ENCODE results near the gene ALKBH1. TPM values are rescaled to one million over a fixed set of nuclear protein-coding genes. Genes with fewer than 3 reads are reported as not detected.

Gene ALKBH1
- total RNA-seq, 1 experiment from 2014 or later = 17.1 TPM

- Mint-ChIP-seq H3K27me3 (ENCODE audit: insufficient read depth, unreplicated experiment) (no peaks in the 10 kb centered on the region), H3K36me3 (ENCODE audit: insufficient read depth, unreplicated experiment) (no peaks in the 10 kb centered on the region), H3K27ac (ENCODE audit: unreplicated experiment) (peak overlapping the region; percentile 16), H3K9me3 (ENCODE audit: unreplicated experiment) (no peaks in the 10 kb centered on the region), H3K4me1 (ENCODE audit: low read depth, unreplicated experiment) (peaks cover 25% of the 10 kb centered on the region), H3K4me3 (ENCODE audit: unreplicated experiment) (no peak overlapping the region)
- H3K9me3 ChIP-seq = peaks cover 17% of the 10 kb centered on the region
- intact Hi-C loops (cut with micrococcal nuclease; ENCODE audit: unreplicated experiment) = no loop called here
- POLR2A ChIA-PET = no interaction called here
- H3K4me3 ChIP-seq (ENCODE audit: low read depth, low read length) = no peak overlapping the region
- CTCF ChIA-PET = no interaction called here
- no peak for TF ChIP-seq CTCF (IDR thresholded peaks at IDR 0.05; ENCODE audit: insufficient read depth in 1 of 2, low read depth in 1 of 2, low read length in 1 of 2, severe bottlenecking in 1 of 2, unreplicated experiment in 1 of 2)
- no TSS peak for BruUV-seq (replicated peaks)
- no peaks in the 10 kb centered on the region for H3K36me3 ChIP-seq (ENCODE audit: control insufficient read depth, insufficient read depth, low read length)
- no peaks in the 10 kb centered on the region for H3K27me3 ChIP-seq (replicated peaks; ENCODE audit: control insufficient read depth, insufficient read depth, low read length)
- H3K4me1 ChIP-seq = peaks cover 28% of the 10 kb centered on the region
- peak; percentile 32 to 52 for DNase-seq
Measured at GRCh38 chr14:77645520-77646230, 62.1 kb downstream of the ALKBH1 start.

GRCh38 chr14:77642407-77642806 is 65.4 kb downstream of the ALKBH1 start:
- ChIA-PET POLR2A (no interaction called here), CTCF (no interaction called here)
- Mint-ChIP-seq H3K36me3 (ENCODE audit: insufficient read depth, unreplicated experiment) (no peaks in the 10 kb centered on the region), H3K9me3 (ENCODE audit: unreplicated experiment) (no peaks in the 10 kb centered on the region), H3K27ac (ENCODE audit: unreplicated experiment) (no peak overlapping the region), H3K27me3 (ENCODE audit: insufficient read depth, unreplicated experiment) (no peaks in the 10 kb centered on the region), H3K4me1 (ENCODE audit: low read depth, unreplicated experiment) (peaks cover 7% of the 10 kb centered on the region), H3K4me3 (ENCODE audit: unreplicated experiment) (no peak overlapping the region)
- BruUV-seq (replicated peaks) = no TSS peak
- Histone ChIP-seq H3K36me3 (ENCODE audit: control insufficient read depth, insufficient read depth, low read length) (no peaks in the 10 kb centered on the region), H3K9me3 (peaks cover 14% of the 10 kb centered on the region), H3K4me3 (ENCODE audit: low read depth, low read length) (no peak overlapping the region), H3K27me3 (replicated peaks; ENCODE audit: control insufficient read depth, insufficient read depth, low read length) (no peaks in the 10 kb centered on the region), H3K4me1 (peaks cover 26% of the 10 kb centered on the region)
- TF ChIP-seq CTCF (IDR thresholded peaks at IDR 0.05; ENCODE audit: insufficient read depth in 1 of 2, low read depth in 1 of 2, low read length in 1 of 2, severe bottlenecking in 1 of 2, unreplicated experiment in 1 of 2) = no peak
- intact Hi-C loops (cut with micrococcal nuclease; ENCODE audit: unreplicated experiment) = no loop called here
- no peak for DNase-seq

- intact Hi-C loops (cut with micrococcal nuclease; ENCODE audit: unreplicated experiment) = no loop called here
- Histone ChIP-seq H3K4me1 (peaks cover 20% of the 10 kb centered on the region), H3K4me3 (ENCODE audit: low read depth, low read length) (no peak overlapping the region), H3K27me3 (replicated peaks; ENCODE audit: control insufficient read depth, insufficient read depth, low read length) (no peaks in the 10 kb centered on the region), H3K9me3 (peaks cover 9% of the 10 kb centered on the region), H3K36me3 (ENCODE audit: control insufficient read depth, insufficient read depth, low read length) (no peaks in the 10 kb centered on the region)
- CTCF ChIA-PET = no interaction called here
- H3K4me1 Mint-ChIP-seq (ENCODE audit: low read depth, unreplicated experiment) = no peaks in the 10 kb centered on the region
- TF ChIP-seq CTCF (IDR thresholded peaks at IDR 0.05; ENCODE audit: insufficient read depth in 1 of 2, low read depth in 1 of 2, low read length in 1 of 2, severe bottlenecking in 1 of 2, unreplicated experiment in 1 of 2) = no peak
- DNase-seq = no peak
- no peak overlapping the region for H3K4me3 Mint-ChIP-seq (ENCODE audit: unreplicated experiment)
- POLR2A ChIA-PET = no interaction called here
- no peak overlapping the region for H3K27ac Mint-ChIP-seq (ENCODE audit: unreplicated experiment)
- no peaks in the 10 kb centered on the region for H3K36me3 Mint-ChIP-seq (ENCODE audit: insufficient read depth, unreplicated experiment)
- H3K27me3 Mint-ChIP-seq (ENCODE audit: insufficient read depth, unreplicated experiment) = no peaks in the 10 kb centered on the region
- no TSS peak for BruUV-seq (replicated peaks)
- H3K9me3 Mint-ChIP-seq (ENCODE audit: unreplicated experiment) = no peaks in the 10 kb centered on the region
Measured at GRCh38 chr14:77641534-77642341, 66.1 kb downstream of the ALKBH1 start.
